Neuronal stem cell (in vitro differentiated cells): ENCODE data around the gene PELO.

Source experiments
- DNase-seq: peaks from one replicate; pipeline ENCODE4 v3.0.0-alpha.2; 2013; ENCODE audit warnings: low spot score
- H2AFZ ChIP-seq: one replicate; pipeline ENCODE4 v1.6.1; 2013; ENCODE audit warnings: mild to moderate bottlenecking, low read length, inconsistent platforms
- H2AK5ac ChIP-seq: 2 replicates; pipeline ENCODE4 v1.6.1; 2013; ENCODE audit warnings: low read depth, mild to moderate bottlenecking, inconsistent platforms, low read length, moderate library complexity, mixed read lengths
- H2BK120ac ChIP-seq: 2 replicates; pipeline ENCODE4 v1.6.1; 2013; ENCODE audit warnings: low read depth, mild to moderate bottlenecking, inconsistent platforms, low read length, moderate library complexity, mixed read lengths
- H2BK12ac ChIP-seq: one replicate; pipeline ENCODE4 v1.6.1; 2013; ENCODE audit warnings: low read length, inconsistent platforms
- H2BK15ac ChIP-seq: 2 replicates; pipeline ENCODE4 v1.6.1; 2013; ENCODE audit warnings: mild to moderate bottlenecking, low read length, inconsistent platforms, mixed read lengths
- H2BK5ac ChIP-seq: one replicate; pipeline ENCODE4 v1.6.1; 2013; ENCODE audit warnings: inconsistent platforms, mild to moderate bottlenecking, low read length, moderate library complexity
- H3K14ac ChIP-seq: one replicate; pipeline ENCODE4 v1.6.1; 2013; ENCODE audit warnings: low read length, inconsistent platforms
- H3K18ac ChIP-seq: 2 replicates; pipeline ENCODE4 v1.6.1; 2013; ENCODE audit warnings: low read length, inconsistent platforms
- H3K23ac ChIP-seq: 2 replicates; pipeline ENCODE4 v1.6.1; 2013; ENCODE audit warnings: low read depth, mild to moderate bottlenecking, mixed read lengths, low read length, inconsistent platforms; ENCODE audit not compliant: poor library complexity
- H3K27ac ChIP-seq: replicated peaks from 3 replicates; pipeline ENCODE4 v1.5.1; 2013; ENCODE audit warnings: low read length, inconsistent platforms
- H3K27me3 ChIP-seq, 3 experiments: 2 replicates each; pipeline ENCODE4 v1.6.1; 2013; ENCODE audit warnings: low read length in 3 of 3, mild to moderate bottlenecking in 2 of 3, inconsistent platforms in 1 of 3, low read depth in 1 of 3, mixed read lengths in 1 of 3, moderate library complexity in 1 of 3; ENCODE audit not compliant: control insufficient read depth in 3 of 3, insufficient read depth in 3 of 3
- H3K36me3 ChIP-seq, 2 donors: replicated peaks in 1 of 2; 2 replicates each; pipeline ENCODE4 v1.6.1; 2013; ENCODE audit warnings: low read length in 2 of 2; ENCODE audit not compliant: control insufficient read depth in 2 of 2, insufficient read depth in 2 of 2
- H3K4ac ChIP-seq: 2 replicates; pipeline ENCODE4 v1.6.1; 2013; ENCODE audit warnings: inconsistent platforms, mild to moderate bottlenecking, low read length, moderate library complexity
- H3K4me1 ChIP-seq, 2 donors: 1 replicate in 1 of 2; 2 replicates in 1 of 2; pipeline ENCODE4 v1.6.1; 2013; ENCODE audit warnings: low read length in 2 of 2, low read depth in 1 of 2; ENCODE audit not compliant: control insufficient read depth in 2 of 2, insufficient read depth in 1 of 2
- H3K4me2 ChIP-seq: one replicate; pipeline ENCODE4 v1.6.1; 2013; ENCODE audit warnings: mild to moderate bottlenecking, low read length, inconsistent platforms; ENCODE audit not compliant: insufficient read depth, poor library complexity, severe bottlenecking
- H3K4me3 ChIP-seq, 2 donors: 2 replicates each; pipeline ENCODE4 v1.5.1; 2013; ENCODE audit warnings: low read length in 2 of 2, mild to moderate bottlenecking in 2 of 2, inconsistent platforms in 1 of 2, moderate library complexity in 1 of 2
- H3K79me1 ChIP-seq: one replicate; pipeline ENCODE4 v1.6.1; 2013; ENCODE audit warnings: low read depth, mild to moderate bottlenecking, inconsistent platforms, low read length, moderate library complexity
- H3K9ac ChIP-seq: one replicate; pipeline ENCODE4 v1.6.1; 2013; ENCODE audit warnings: mild to moderate bottlenecking, low read depth, low read length, inconsistent platforms; ENCODE audit not compliant: poor library complexity
- H3K9me3 ChIP-seq, 2 donors: replicated peaks in 1 of 2; 2 replicates each; pipeline versions ENCODE3 to v1.6.1; 2013; ENCODE audit warnings: low read length in 2 of 2, mild to moderate bottlenecking in 2 of 2, inconsistent platforms in 1 of 2, low read depth in 1 of 2, mixed read lengths in 1 of 2, moderate library complexity in 1 of 2; ENCODE audit not compliant: control insufficient read depth in 2 of 2, insufficient read depth in 1 of 2
- H4K8ac ChIP-seq: one replicate; pipeline ENCODE4 v1.6.1; 2013; ENCODE audit warnings: low read depth, mild to moderate bottlenecking, inconsistent platforms, low read length, moderate library complexity
- H4K91ac ChIP-seq: one replicate; pipeline ENCODE4 v1.6.1; 2013; ENCODE audit warnings: low read length, low read depth, mild to moderate bottlenecking, inconsistent platforms; ENCODE audit not compliant: poor library complexity
- WGBS, 2 donors: extraction: QIAGEN DNeasy Blood & Tissue Kit; methylation state at CpG; one replicate each; pipeline ENCODE4 v1.1.7; 2013; ENCODE audit warnings: missing lambda C conversion rate in 2 of 2, mixed read lengths in 1 of 2; ENCODE audit not compliant: insufficient read length in 2 of 2, insufficient replicate concordance in 1 of 2; ENCODE audit errors: extremely low coverage in 2 of 2; 5-methylcytosine and 5-hydroxymethylcytosine counted together

PELO gene

GRCh38 chr5:52805615-52806014 is 17.9 kb downstream of the PELO start:
- Histone ChIP-seq H4K91ac (no peak overlapping the region), H3K9me3 (no peaks in the 10 kb centered on the region), H3K27ac (no peak overlapping the region), H3K23ac (no peak overlapping the region), H3K4ac (no peak overlapping the region), H3K27me3 (no peaks in the 10 kb centered on the region), H3K79me1 (no peaks in the 10 kb centered on the region), H3K36me3 (peaks cover 0 to 37% of the 10 kb centered on the region in 2 donors), H2AK5ac (no peak overlapping the region), H2BK120ac (no peak overlapping the region), H3K4me2 (no peak overlapping the region), H2BK5ac (no peak overlapping the region), H3K9ac (no peak overlapping the region), H2AFZ (no peak overlapping the region), H4K8ac (no peak overlapping the region), H3K4me1 (peaks cover 6 to 10% of the 10 kb centered on the region in 2 donors), H3K18ac (no peak overlapping the region), H3K14ac (no peak overlapping the region), H3K4me3 (no peak overlapping the region), H2BK12ac (no peak overlapping the region), H2BK15ac (no peak overlapping the region)
- no peak for DNase-seq
- WGBS, 2 donors, result no CpG with 5 or more reads among the region's 2 CpGs

GRCh38 chr5:52807037-52807436 is 19.3 kb downstream of the PELO start:
- no peak for DNase-seq
- no peak overlapping the region for H2AK5ac ChIP-seq
- no peak overlapping the region for H3K4me2 ChIP-seq
- no peak overlapping the region for H3K23ac ChIP-seq
- no peak overlapping the region for H4K8ac ChIP-seq
- H3K4me3 ChIP-seq, result no peak overlapping the region
- H2BK120ac ChIP-seq, result no peak overlapping the region
- H3K36me3 ChIP-seq, result peaks cover 0 to 32% of the 10 kb centered on the region in 2 donors
- peaks cover 3 to 5% of the 10 kb centered on the region in 2 donors for H3K4me1 ChIP-seq
- no peaks in the 10 kb centered on the region for H3K9me3 ChIP-seq
- H3K4ac ChIP-seq, result no peak overlapping the region
- no peak overlapping the region for H3K27ac ChIP-seq
- no peak overlapping the region for H2BK15ac ChIP-seq
- no peak overlapping the region for H2AFZ ChIP-seq
- no peak overlapping the region for H2BK5ac ChIP-seq
- H3K14ac ChIP-seq, result no peak overlapping the region
- H4K91ac ChIP-seq, result no peak overlapping the region
- H3K27me3 ChIP-seq, result no peaks in the 10 kb centered on the region
- H3K18ac ChIP-seq, result no peak overlapping the region
- no peak overlapping the region for H2BK12ac ChIP-seq
- no peaks in the 10 kb centered on the region for H3K79me1 ChIP-seq
- H3K9ac ChIP-seq, result no peak overlapping the region

GRCh38 chr5:52807723-52808122 is 20.0 kb downstream of the PELO start:
- no peak for DNase-seq
- Histone ChIP-seq H3K9ac (no peak overlapping the region), H3K4me3 (no peak overlapping the region), H3K9me3 (no peaks in the 10 kb centered on the region), H3K18ac (no peak overlapping the region), H2BK15ac (no peak overlapping the region), H4K91ac (no peak overlapping the region), H3K79me1 (no peaks in the 10 kb centered on the region), H2BK5ac (no peak overlapping the region), H2BK12ac (no peak overlapping the region), H2BK120ac (no peak overlapping the region), H2AK5ac (no peak overlapping the region), H2AFZ (no peak overlapping the region), H3K4ac (no peak overlapping the region), H3K14ac (no peak overlapping the region), H4K8ac (no peak overlapping the region), H3K27me3 (no peaks in the 10 kb centered on the region), H3K36me3 (peaks cover 0 to 25% of the 10 kb centered on the region in 2 donors), H3K27ac (no peak overlapping the region), H3K4me2 (no peak overlapping the region), H3K23ac (no peak overlapping the region), H3K4me1 (peaks cover 2 to 3% of the 10 kb centered on the region in 2 donors)

GRCh38 chr5:52808316-52808901 is 20.7 kb downstream of the PELO start:
- Histone ChIP-seq H2BK15ac (no peak overlapping the region), H3K36me3 (peaks cover 0 to 19% of the 10 kb centered on the region in 2 donors), H2BK12ac (no peak overlapping the region), H4K91ac (no peak overlapping the region), H3K18ac (no peak overlapping the region), H2BK5ac (no peak overlapping the region), H4K8ac (no peak overlapping the region), H3K4me1 (peaks cover 0 to 3% of the 10 kb centered on the region in 2 donors), H3K9ac (no peak overlapping the region), H3K23ac (no peak overlapping the region), H3K27ac (no peak overlapping the region), H3K4ac (no peak overlapping the region), H2AFZ (no peak overlapping the region), H3K9me3 (no peaks in the 10 kb centered on the region), H3K4me3 (no peak overlapping the region), H2AK5ac (no peak overlapping the region), H2BK120ac (no peak overlapping the region), H3K79me1 (no peaks in the 10 kb centered on the region), H3K27me3 (no peaks in the 10 kb centered on the region), H3K14ac (no peak overlapping the region), H3K4me2 (no peak overlapping the region)
- no CpG with 5 or more reads among the region's 2 CpGs for WGBS, 2 donors
- no peak for DNase-seq
